PFSK-1 (cell line): ENCODE measurements around the gene JAK1.

Experiments used
- POLR2AphosphoS5 ChIP-seq: IDR thresholded peaks from 2 replicates; pipeline ENCODE4 v1.6.1; 2012; ENCODE audit warnings: low read depth, mild to moderate bottlenecking, control low read depth, low read length, moderate library complexity
- SIN3A ChIP-seq: IDR thresholded peaks from 2 replicates; pipeline ENCODE4 v1.6.1; 2012; ENCODE audit warnings: mild to moderate bottlenecking, low read length, moderate library complexity, borderline replicate concordance; ENCODE audit not compliant: insufficient read depth
- TAF1 ChIP-seq: IDR thresholded peaks from 2 replicates; pipeline ENCODE4 v1.6.1; 2012; ENCODE audit warnings: low read length, control low read depth, borderline replicate concordance; ENCODE audit not compliant: insufficient read depth
- TF ChIP-seq, protein P1 (sequence below), 2 experiments: IDR thresholded peaks; 2 replicates each; pipeline versions ENCODE4 v1.6.1 to v1.8.0; 2011 to 2012; ENCODE audit warnings: low read depth in 2 of 2, low read length in 2 of 2, control low read depth in 1 of 2, inconsistent platforms in 1 of 2, mild to moderate bottlenecking in 1 of 2, moderate library complexity in 1 of 2; ENCODE audit not compliant: insufficient read depth in 1 of 2

- TF ChIP-seq TAF1: no peak
- TF ChIP-seq, protein P1, sequence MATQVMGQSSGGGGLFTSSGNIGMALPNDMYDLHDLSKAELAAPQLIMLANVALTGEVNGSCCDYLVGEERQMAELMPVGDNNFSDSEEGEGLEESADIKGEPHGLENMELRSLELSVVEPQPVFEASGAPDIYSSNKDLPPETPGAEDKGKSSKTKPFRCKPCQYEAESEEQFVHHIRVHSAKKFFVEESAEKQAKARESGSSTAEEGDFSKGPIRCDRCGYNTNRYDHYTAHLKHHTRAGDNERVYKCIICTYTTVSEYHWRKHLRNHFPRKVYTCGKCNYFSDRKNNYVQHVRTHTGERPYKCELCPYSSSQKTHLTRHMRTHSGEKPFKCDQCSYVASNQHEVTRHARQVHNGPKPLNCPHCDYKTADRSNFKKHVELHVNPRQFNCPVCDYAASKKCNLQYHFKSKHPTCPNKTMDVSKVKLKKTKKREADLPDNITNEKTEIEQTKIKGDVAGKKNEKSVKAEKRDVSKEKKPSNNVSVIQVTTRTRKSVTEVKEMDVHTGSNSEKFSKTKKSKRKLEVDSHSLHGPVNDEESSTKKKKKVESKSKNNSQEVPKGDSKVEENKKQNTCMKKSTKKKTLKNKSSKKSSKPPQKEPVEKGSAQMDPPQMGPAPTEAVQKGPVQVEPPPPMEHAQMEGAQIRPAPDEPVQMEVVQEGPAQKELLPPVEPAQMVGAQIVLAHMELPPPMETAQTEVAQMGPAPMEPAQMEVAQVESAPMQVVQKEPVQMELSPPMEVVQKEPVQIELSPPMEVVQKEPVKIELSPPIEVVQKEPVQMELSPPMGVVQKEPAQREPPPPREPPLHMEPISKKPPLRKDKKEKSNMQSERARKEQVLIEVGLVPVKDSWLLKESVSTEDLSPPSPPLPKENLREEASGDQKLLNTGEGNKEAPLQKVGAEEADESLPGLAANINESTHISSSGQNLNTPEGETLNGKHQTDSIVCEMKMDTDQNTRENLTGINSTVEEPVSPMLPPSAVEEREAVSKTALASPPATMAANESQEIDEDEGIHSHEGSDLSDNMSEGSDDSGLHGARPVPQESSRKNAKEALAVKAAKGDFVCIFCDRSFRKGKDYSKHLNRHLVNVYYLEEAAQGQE (IDR thresholded peaks at IDR 0.05; ENCODE audit: insufficient read depth in 1 of 2, low read depth in 2 of 2, low read length in 2 of 2): no peak
- TF ChIP-seq SIN3A: no peak
- TF ChIP-seq POLR2AphosphoS5: no peak
These were observed 42.8 kb upstream of the JAK1 start for GRCh38 chr1:65009176-65009575.
